Caco-2 (cell line): ENCODE results near the gene SRPK3. TPM values are rescaled to one million over a fixed set of nuclear protein-coding genes. Genes with fewer than 3 reads are reported as not detected.

Experiments
- BruUV-seq: library from RNA; stranded (reverse); fragments of 400-500 nt; replicated peaks from 2 replicates; lab custom pipeline; 2021; lab: Mats Ljungman, UMichigan
- CTCF ChIA-PET: fragments of 300-600 bp; sonication (Branson Sonifier 250); formaldehyde crosslinking; loops from one replicate; lab custom pipeline; 2022; ENCODE audit warnings: antibody characterized with exemption; lab: Charles Lee
- POLR2A ChIA-PET: fragments of 300-600 bp; sonication (Branson Sonifier 250); formaldehyde crosslinking; loops from one replicate; lab custom pipeline; 2022; ENCODE audit warnings: antibody characterized with exemption; lab: Charles Lee
- DNase-seq, 2 experiments: peaks; one replicate each; pipeline versions ENCODE4 v3.0.0 to v3.0.0-alpha.2; 2020 to 2022
- H3K27me3 ChIP-seq: replicated peaks from 2 replicates; pipeline ENCODE4 v1.6.0; 2011; ENCODE audit warnings: low read length; ENCODE audit not compliant: control insufficient read depth, insufficient read depth
- H3K36me3 ChIP-seq: 2 replicates; pipeline ENCODE4 v1.5.1; 2011; ENCODE audit warnings: low read length; ENCODE audit not compliant: control insufficient read depth, insufficient read depth
- H3K4me1 ChIP-seq: fragments of 250-450 bp; sonication (Bioruptor Pico); 2 replicates; pipeline ENCODE4 v1.5.1; 2020; ENCODE audit warnings: mild to moderate bottlenecking
- H3K4me3 ChIP-seq: 2 replicates; pipeline ENCODE4 v1.5.1; 2011; ENCODE audit warnings: low read depth, mild to moderate bottlenecking, control low read depth, low read length
- H3K9me3 ChIP-seq: fragments of 250-450 bp; sonication (Bioruptor Pico); 2 replicates; pipeline ENCODE4 v1.5.1; 2020; ENCODE audit warnings: mild to moderate bottlenecking, moderate library complexity
- H3K27ac Mint-ChIP-seq: one replicate; pipeline ENCODE4 v1.8.0; 2022; ENCODE audit warnings: mixed read lengths; ENCODE audit not compliant: unreplicated experiment
- H3K27me3 Mint-ChIP-seq: one replicate; pipeline ENCODE4 v1.8.0; 2022; ENCODE audit warnings: mixed read lengths; ENCODE audit not compliant: insufficient read depth, unreplicated experiment
- H3K36me3 Mint-ChIP-seq: one replicate; pipeline ENCODE4 v1.8.0; 2022; ENCODE audit warnings: mild to moderate bottlenecking, mixed read lengths; ENCODE audit not compliant: insufficient read depth, unreplicated experiment
- H3K4me1 Mint-ChIP-seq: one replicate; pipeline ENCODE4 v1.8.0; 2022; ENCODE audit warnings: low read depth, mixed read lengths; ENCODE audit not compliant: unreplicated experiment
- H3K4me3 Mint-ChIP-seq: one replicate; pipeline ENCODE4 v1.8.0; 2022; ENCODE audit warnings: mild to moderate bottlenecking, moderate library complexity, mixed read lengths; ENCODE audit not compliant: unreplicated experiment
- H3K9me3 Mint-ChIP-seq: one replicate; pipeline ENCODE4 v1.8.0; 2022; ENCODE audit warnings: mixed read lengths; ENCODE audit not compliant: unreplicated experiment
- intact Hi-C: fragments of 100-400 bp; cut with micrococcal nuclease; formaldehyde crosslinking; loops from one replicate; pipeline ENCODE4 v1.10.0; 2022; ENCODE audit not compliant: unreplicated experiment
- total RNA-seq: library from RNA; stranded (reverse); gene quantifications from 2 replicates; pipeline ENCODE4 v1.2.3, GENCODE V29; 2022
- TF ChIP-seq, protein P1 (sequence below), 2 experiments: fragments of 200-600 bp in 1 of 2; IDR thresholded peaks; 1 replicate in 1 of 2; 2 replicates in 1 of 2; pipeline versions ENCODE4 v1.5.1 to v1.8.0; 2011 to 2022; ENCODE audit warnings: antibody characterized with exemption in 1 of 2, control low read depth in 1 of 2, inconsistent platforms in 1 of 2, low read depth in 1 of 2, low read length in 1 of 2, mild to moderate bottlenecking in 1 of 2, moderate library complexity in 1 of 2; ENCODE audit not compliant: insufficient read depth in 1 of 2, severe bottlenecking in 1 of 2, unreplicated experiment in 1 of 2

SRPK3 gene
- total RNA-seq, 1 experiment from 2014 or later, result not detected

DNA sequence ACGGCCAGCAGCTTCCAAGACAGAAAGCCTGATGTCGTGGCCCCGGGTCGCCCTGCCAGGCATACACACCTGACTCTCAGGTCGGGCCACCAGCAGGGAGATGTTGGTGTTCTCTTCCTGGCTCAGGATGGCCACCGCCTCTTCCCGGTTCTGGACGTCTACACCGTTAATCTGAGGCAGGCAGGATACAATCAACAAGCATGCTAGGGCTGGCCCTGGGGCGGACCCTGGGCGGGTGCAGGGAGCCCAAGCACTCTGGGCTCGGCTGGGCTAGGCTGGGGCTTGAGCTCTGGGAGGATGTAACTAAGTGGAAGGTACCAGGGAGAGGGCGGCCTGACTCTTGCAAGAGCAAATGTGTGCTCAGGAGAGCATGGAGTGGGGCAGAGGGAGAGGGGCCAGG, 24.6 kb downstream of the SRPK3 start:
- intact Hi-C loops, result no loop called here
- Mint-ChIP-seq H3K36me3 (peaks cover 5% of the 10 kb centered on the region), H3K27me3 (no peaks in the 10 kb centered on the region), H3K4me3 (no peak overlapping the region), H3K4me1 (no peaks in the 10 kb centered on the region), H3K9me3 (no peaks in the 10 kb centered on the region), H3K27ac (no peak overlapping the region)
- Histone ChIP-seq H3K9me3 (no peaks in the 10 kb centered on the region), H3K4me3 (no peak overlapping the region), H3K27me3 (no peaks in the 10 kb centered on the region), H3K36me3 (no peaks in the 10 kb centered on the region), H3K4me1 (no peaks in the 10 kb centered on the region)
- DNase-seq, result no peak
- TF ChIP-seq, protein P1, sequence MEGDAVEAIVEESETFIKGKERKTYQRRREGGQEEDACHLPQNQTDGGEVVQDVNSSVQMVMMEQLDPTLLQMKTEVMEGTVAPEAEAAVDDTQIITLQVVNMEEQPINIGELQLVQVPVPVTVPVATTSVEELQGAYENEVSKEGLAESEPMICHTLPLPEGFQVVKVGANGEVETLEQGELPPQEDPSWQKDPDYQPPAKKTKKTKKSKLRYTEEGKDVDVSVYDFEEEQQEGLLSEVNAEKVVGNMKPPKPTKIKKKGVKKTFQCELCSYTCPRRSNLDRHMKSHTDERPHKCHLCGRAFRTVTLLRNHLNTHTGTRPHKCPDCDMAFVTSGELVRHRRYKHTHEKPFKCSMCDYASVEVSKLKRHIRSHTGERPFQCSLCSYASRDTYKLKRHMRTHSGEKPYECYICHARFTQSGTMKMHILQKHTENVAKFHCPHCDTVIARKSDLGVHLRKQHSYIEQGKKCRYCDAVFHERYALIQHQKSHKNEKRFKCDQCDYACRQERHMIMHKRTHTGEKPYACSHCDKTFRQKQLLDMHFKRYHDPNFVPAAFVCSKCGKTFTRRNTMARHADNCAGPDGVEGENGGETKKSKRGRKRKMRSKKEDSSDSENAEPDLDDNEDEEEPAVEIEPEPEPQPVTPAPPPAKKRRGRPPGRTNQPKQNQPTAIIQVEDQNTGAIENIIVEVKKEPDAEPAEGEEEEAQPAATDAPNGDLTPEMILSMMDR (IDR thresholded peaks at IDR 0.05; ENCODE audit: insufficient read depth in 1 of 2, low read depth in 1 of 2, low read length in 1 of 2, severe bottlenecking in 1 of 2, unreplicated experiment in 1 of 2), result no peak
- CTCF ChIA-PET, result no interaction called here
- POLR2A ChIA-PET, result no interaction called here
- no TSS peak for BruUV-seq

DNA sequence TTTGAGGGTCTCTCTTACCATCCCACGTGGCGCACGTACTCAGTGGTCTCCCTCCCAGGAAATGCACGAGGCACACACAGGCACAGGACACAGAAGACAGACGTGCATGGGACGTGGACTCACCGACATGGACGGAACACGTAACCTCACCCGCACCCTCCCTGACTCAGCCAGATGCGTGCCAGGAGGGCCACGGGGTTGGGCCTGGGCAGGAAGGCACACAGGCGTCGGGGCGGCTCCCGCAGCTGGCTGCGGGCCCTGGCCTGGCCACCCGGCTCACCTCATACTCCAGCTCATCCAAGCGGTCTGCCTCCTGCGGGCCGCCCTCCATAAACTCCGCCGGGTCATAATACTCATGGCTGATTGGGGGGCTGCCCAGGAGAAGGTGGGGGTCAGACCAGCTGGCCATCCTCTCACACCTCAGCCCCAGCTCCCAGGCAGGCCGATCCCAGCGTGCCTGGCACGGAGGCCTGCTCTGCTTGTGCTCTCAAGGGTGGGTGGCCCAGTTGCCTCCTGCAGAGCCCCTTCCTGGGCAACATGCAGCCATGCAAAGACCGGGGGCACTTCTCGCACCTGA, 26.2 kb downstream of the SRPK3 start:
- H3K9me3 Mint-ChIP-seq, result no peaks in the 10 kb centered on the region
- CTCF ChIA-PET, result no interaction called here
- no TSS peak for BruUV-seq

DNA sequence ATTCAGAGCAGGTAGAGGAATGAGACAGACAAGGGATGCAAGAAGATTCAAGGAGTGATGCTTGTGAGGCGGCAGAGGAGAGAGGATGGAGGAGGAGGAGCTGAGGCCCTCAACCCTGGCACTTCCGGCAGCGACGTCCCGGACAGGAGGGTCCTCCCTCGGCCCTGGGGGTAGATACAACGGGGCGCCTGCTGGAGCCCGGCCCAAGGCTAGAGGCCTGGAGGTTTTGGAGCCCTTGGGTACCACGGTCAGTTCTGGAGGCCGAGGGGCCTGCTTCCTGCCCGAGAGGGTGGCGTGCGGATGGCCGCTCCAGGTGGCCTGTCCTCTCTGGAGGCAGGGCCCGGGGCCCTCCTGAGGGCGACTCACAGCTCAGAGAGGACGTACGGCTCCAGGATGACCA, 27.1 kb downstream of the SRPK3 start:
- ChIA-PET CTCF (no interaction called here), POLR2A (no interaction called here)
- no peaks in the 10 kb centered on the region for H3K36me3 ChIP-seq
- Mint-ChIP-seq H3K36me3 (peaks cover 5% of the 10 kb centered on the region), H3K9me3 (no peaks in the 10 kb centered on the region), H3K27ac (no peak overlapping the region), H3K4me1 (no peaks in the 10 kb centered on the region), H3K27me3 (no peaks in the 10 kb centered on the region), H3K4me3 (no peak overlapping the region)
- H3K4me3 ChIP-seq, result no peak overlapping the region
- H3K27me3 ChIP-seq, result no peaks in the 10 kb centered on the region
- no TSS peak for BruUV-seq
- intact Hi-C loops, result no loop called here
- no peaks in the 10 kb centered on the region for H3K4me1 ChIP-seq
- DNase-seq, result no peak
- TF ChIP-seq, protein P1 (IDR thresholded peaks at IDR 0.05; ENCODE audit: insufficient read depth in 1 of 2, low read depth in 1 of 2, low read length in 1 of 2, severe bottlenecking in 1 of 2, unreplicated experiment in 1 of 2), result no peak
- H3K9me3 ChIP-seq, result no peaks in the 10 kb centered on the region

More for the DNA sequence above, 26.2 kb downstream of the SRPK3 start:
- no peak for DNase-seq
- intact Hi-C loops, result no loop called here
- H3K36me3 ChIP-seq, result no peaks in the 10 kb centered on the region
- no peak overlapping the region for H3K4me3 Mint-ChIP-seq
- TF ChIP-seq, protein P1 (IDR thresholded peaks at IDR 0.05; ENCODE audit: insufficient read depth in 1 of 2, low read depth in 1 of 2, low read length in 1 of 2, severe bottlenecking in 1 of 2, unreplicated experiment in 1 of 2), result no peak
- peaks cover 5% of the 10 kb centered on the region for H3K36me3 Mint-ChIP-seq
- H3K4me1 Mint-ChIP-seq, result no peaks in the 10 kb centered on the region
- no peaks in the 10 kb centered on the region for H3K4me1 ChIP-seq
- H3K27me3 Mint-ChIP-seq, result no peaks in the 10 kb centered on the region
- POLR2A ChIA-PET, result no interaction called here
- no peak overlapping the region for H3K4me3 ChIP-seq
- no peaks in the 10 kb centered on the region for H3K9me3 ChIP-seq
- H3K27ac Mint-ChIP-seq, result no peak overlapping the region
- H3K27me3 ChIP-seq, result no peaks in the 10 kb centered on the region
